Tibial artery (tissue), 4 donors: ENCODE measurements around the gene ZNF337.
"Not testable (repeated sequence)": the region's sequence is repeated elsewhere in the genome, so short reads cannot be mapped to it uniquely, and the experiment has no call there.

Source experiments
- DNase-seq, 2 donors: peaks; one replicate each; pipeline ENCODE4 v3.0.0-alpha.2; 2019
- H3K27ac ChIP-seq, 2 donors: fragments of 200-600 bp; sonication (generic) in 1 of 2; 1 replicate in 1 of 2; 2 replicates in 1 of 2; pipeline ENCODE4 v1.5.1; 2018 to 2019; ENCODE audit warnings: mild to moderate bottlenecking in 1 of 2
- H3K27me3 ChIP-seq, 2 donors: fragments of 200-600 bp; sonication (generic) in 1 of 2; one replicate each; pipeline versions ENCODE4 v1.5.1 to v1.6.0; 2016 to 2019
- H3K36me3 ChIP-seq, 3 donors: fragments of 200-600 bp; sonication (generic) in 2 of 3; one replicate each; pipeline ENCODE4 v1.5.1; 2016 to 2019; ENCODE audit warnings: mild to moderate bottlenecking in 2 of 3
- H3K4me1 ChIP-seq, 4 donors: fragments of 200-600 bp; sonication (generic) in 2 of 4; 1 replicate in 3 of 4; 2 replicates in 1 of 4; pipeline ENCODE4 v1.5.1; 2016 to 2019
- H3K4me3 ChIP-seq, 2 donors: fragments of 200-600 bp; sonication (generic) in 1 of 2; 1 replicate in 1 of 2; 2 replicates in 1 of 2; pipeline ENCODE4 v1.5.1; 2018 to 2019; ENCODE audit warnings: mild to moderate bottlenecking in 2 of 2
- H3K9me3 ChIP-seq, 3 donors: fragments of 200-600 bp; sonication (generic) in 1 of 3; one replicate each; pipeline ENCODE4 v1.5.1; 2016 to 2019
- intact Hi-C: fragments of 100-400 bp; cut with DNase I; formaldehyde crosslinking; loops from one replicate; pipeline ENCODE4 v1.15.0; 2023; ENCODE audit warnings: low total_unique reads
- TF ChIP-seq, protein P1 (sequence below), 2 experiments: fragments of 200-600 bp in 1 of 2; fragments of 450-650 bp in 1 of 2; IDR thresholded peaks; one replicate each; pipeline ENCODE4 v1.5.1; 2017 to 2019; ENCODE audit warnings: antibody characterized with exemption in 2 of 2, mild to moderate bottlenecking in 1 of 2, moderate library complexity in 1 of 2

Gene ZNF337

DNA sequence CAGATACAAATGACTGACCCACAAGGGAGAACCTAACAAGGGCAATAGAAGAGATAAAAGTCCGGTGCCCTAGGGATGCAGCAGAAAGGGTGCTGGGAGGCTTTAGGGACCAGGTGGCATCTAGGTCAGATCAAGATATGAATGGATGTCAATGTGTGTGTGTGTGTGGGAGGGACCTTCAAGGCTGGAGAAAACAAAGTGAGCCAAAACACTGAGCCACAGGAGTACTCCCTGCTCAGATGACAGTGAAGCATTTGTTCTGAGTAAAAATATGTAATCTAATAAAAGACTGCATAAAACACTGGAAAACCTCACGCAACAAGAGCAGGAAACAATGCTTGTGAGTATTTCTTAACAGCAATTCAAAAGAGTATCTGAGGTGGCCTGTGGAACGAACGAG is 28.2 kb downstream of the ZNF337 start:
- H3K27me3 ChIP-seq: no peaks in the 10 kb centered on the region
- intact Hi-C loops: no loop called here
- peaks cover 9 to 11% (median 10%) of the 10 kb centered on the region in 3 donors for H3K36me3 ChIP-seq
- no peaks in the 10 kb centered on the region for H3K9me3 ChIP-seq
- DNase-seq: no peak
- H3K4me1 ChIP-seq: no peaks in the 10 kb centered on the region
- H3K4me3 ChIP-seq: no peak overlapping the region
- TF ChIP-seq, protein P1, sequence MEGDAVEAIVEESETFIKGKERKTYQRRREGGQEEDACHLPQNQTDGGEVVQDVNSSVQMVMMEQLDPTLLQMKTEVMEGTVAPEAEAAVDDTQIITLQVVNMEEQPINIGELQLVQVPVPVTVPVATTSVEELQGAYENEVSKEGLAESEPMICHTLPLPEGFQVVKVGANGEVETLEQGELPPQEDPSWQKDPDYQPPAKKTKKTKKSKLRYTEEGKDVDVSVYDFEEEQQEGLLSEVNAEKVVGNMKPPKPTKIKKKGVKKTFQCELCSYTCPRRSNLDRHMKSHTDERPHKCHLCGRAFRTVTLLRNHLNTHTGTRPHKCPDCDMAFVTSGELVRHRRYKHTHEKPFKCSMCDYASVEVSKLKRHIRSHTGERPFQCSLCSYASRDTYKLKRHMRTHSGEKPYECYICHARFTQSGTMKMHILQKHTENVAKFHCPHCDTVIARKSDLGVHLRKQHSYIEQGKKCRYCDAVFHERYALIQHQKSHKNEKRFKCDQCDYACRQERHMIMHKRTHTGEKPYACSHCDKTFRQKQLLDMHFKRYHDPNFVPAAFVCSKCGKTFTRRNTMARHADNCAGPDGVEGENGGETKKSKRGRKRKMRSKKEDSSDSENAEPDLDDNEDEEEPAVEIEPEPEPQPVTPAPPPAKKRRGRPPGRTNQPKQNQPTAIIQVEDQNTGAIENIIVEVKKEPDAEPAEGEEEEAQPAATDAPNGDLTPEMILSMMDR (IDR thresholded peaks at IDR 0.05): no peak
- no peak overlapping the region for H3K27ac ChIP-seq

DNA sequence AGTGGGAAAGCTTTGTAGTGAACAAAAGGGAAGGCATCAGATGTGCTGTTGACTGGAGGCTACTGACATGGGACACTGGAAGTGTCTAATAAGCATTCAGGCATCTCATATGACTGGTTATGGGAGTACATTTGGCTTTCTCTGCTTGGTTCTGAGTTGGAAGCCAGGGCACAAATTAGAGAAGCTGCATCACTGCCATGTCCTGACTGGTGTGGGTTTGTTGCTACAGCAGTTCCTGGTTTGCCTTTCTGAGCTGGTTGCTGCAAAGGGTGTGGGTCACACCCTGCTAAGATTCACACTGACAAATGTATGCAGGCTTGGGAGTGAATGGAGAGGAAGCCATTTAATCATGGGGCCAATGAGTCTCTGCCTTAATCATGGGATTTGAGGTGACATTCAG is 36.7 kb downstream of the ZNF337 start:
- Histone ChIP-seq H3K27me3 (no peaks in the 10 kb centered on the region), H3K9me3 (no peaks in the 10 kb centered on the region), H3K4me1 (no peaks in the 10 kb centered on the region), H3K27ac (no peak overlapping the region), H3K4me3 (no peak overlapping the region), H3K36me3 (no peaks in the 10 kb centered on the region)
- TF ChIP-seq, protein P1 (IDR thresholded peaks at IDR 0.05): no peak
- DNase-seq: no peak
- intact Hi-C loops: no loop called here

DNA sequence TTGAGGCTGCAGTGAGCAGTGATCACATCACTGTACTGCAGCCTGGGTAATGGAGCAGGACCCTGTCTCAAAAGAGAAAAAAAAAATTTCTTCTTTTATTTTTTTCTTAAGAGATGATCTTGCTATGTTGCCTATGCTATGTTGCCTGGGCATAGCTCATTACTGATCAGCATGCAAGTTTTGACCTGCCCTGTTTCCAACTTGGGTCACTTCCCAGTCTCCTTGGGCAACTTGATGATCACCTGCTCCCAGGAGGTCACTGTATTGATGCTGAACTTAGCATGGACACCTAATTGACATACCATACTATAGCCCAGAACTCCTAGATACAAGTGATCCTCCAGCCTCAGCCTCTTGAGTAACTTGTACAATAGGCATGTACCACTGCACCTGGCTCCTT is 42.2 kb downstream of the ZNF337 start:
- no peaks in the 10 kb centered on the region for H3K27me3 ChIP-seq

DNA sequence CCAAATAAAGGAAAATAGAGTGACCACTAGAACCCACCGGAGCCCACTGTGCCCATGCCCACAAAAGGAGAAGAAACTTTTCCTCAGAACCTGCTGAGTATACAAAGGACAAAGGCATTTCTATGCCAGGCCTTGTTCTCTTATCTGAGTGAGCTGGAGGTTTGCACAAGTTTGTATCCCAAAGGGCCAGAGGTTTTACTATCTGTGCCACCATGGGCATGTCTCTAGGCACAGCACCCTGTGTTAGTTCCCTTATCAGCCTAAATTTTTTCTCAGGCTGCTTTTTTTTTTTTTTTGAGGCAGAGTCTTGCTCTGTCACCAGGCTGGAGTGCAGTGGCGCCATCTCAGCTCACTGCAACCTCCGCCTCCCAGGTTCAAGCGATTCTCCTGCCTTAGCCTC is 43.8 kb downstream of the ZNF337 start:
- H3K36me3 ChIP-seq, intact Hi-C loops, H3K4me1 ChIP-seq, H3K9me3 ChIP-seq, H3K4me3 ChIP-seq, H3K27ac ChIP-seq, DNase-seq, H3K27me3 ChIP-seq: not testable (repeated sequence)

More for the DNA sequence above, 42.2 kb downstream of the ZNF337 start:
- H3K4me3 ChIP-seq: no peak overlapping the region
- H3K9me3 ChIP-seq: no peaks in the 10 kb centered on the region
- H3K36me3 ChIP-seq: peaks cover 0 to 4% (median 0%) of the 10 kb centered on the region in 3 donors
- no peak for DNase-seq
- intact Hi-C loops: no loop called here
- H3K27ac ChIP-seq: no peak overlapping the region
- H3K4me1 ChIP-seq: no peaks in the 10 kb centered on the region
- TF ChIP-seq, protein P1 (IDR thresholded peaks at IDR 0.05): no peak

DNA sequence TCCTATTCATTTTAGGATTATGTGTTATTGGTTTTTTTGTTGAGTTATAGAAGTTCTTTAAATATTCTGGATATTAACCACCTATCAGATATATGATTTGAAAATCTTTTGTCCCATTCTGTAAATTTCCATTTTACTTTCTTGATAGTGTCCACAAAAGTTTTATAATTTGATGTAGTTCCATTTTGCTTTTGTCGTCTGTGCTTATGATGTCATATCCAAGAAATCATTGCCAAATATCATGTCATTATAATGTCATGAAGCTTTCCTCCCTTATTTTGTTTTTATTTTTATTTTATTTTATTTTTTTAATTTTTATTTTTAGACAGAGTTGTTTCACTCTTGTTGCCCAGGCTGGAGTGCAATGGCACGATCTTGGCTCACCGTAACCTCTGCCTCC is 51.8 kb downstream of the ZNF337 start:
- Histone ChIP-seq H3K4me3 (no peak overlapping the region), H3K9me3 (no peaks in the 10 kb centered on the region), H3K27ac (no peak overlapping the region), H3K36me3 (peaks cover 14 to 47% (median 16%) of the 10 kb centered on the region in 3 donors), H3K27me3 (no peaks in the 10 kb centered on the region), H3K4me1 (no peaks in the 10 kb centered on the region)
- intact Hi-C loops: no loop called here
- DNase-seq: no peak
- TF ChIP-seq, protein P1 (IDR thresholded peaks at IDR 0.05): no peak

DNA sequence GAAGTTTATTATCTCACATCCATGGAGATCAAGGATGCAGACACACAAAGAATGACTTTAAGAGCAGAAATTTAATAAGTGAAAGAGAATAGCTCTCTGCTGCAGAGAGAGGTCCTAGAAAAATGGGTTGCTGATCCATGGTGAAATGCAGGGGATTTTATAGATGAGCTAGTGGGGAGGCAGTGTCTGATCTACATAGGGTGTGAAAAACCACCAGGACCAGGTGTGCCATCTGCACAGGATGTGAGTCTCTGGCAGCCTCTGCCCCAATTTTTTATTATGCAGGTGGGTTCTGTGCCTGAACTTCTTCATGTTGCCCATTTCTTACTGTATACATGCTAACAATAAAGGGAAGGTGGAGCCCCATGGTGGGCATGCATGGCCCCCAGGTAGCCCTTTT is 52.9 kb downstream of the ZNF337 start:
- DNase-seq: no peak
- Histone ChIP-seq H3K27ac (no peak overlapping the region), H3K9me3 (no peaks in the 10 kb centered on the region), H3K36me3 (peaks cover 14 to 47% (median 16%) of the 10 kb centered on the region in 3 donors), H3K4me3 (no peak overlapping the region), H3K27me3 (no peaks in the 10 kb centered on the region), H3K4me1 (no peaks in the 10 kb centered on the region)
- TF ChIP-seq, protein P1 (IDR thresholded peaks at IDR 0.05): no peak
- intact Hi-C loops: no loop called here
